GM12875 (cell line): ENCODE data around the gene SP3.

Source experiments
- H3K4me3 ChIP-seq: one replicate; pipeline ENCODE4 v1.5.1; 2011; ENCODE audit warnings: low read depth, low read length, control low read depth
- CTCF ChIP-seq: IDR thresholded peaks from 2 replicates; pipeline ENCODE4 v1.5.1; 2011; ENCODE audit warnings: low read depth, mild to moderate bottlenecking, control low read depth, inconsistent platforms, low read length, moderate library complexity, borderline replicate concordance; ENCODE audit not compliant: insufficient read depth

The SP3 gene

DNA sequence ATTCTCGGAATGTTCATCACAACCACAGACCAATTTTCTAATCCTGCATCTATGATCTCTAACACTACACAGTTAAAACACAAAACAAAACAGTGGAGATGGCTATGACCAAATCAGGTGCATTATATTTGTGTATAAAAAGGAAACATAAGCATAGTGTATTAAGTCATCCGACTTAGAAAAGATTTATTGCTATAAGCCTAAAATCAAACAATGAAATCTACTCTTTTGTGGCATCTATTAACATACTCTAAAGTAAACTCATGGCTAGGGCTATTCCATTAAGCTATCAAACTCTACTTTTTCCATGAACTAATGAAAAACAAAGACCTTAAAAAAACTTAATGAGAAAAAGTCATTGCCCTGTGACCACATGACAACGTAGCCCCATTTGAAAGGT, 8.7 kb downstream of the SP3 start:
- TF ChIP-seq CTCF: no peak
- H3K4me3 ChIP-seq: no peak overlapping the region

- no peak overlapping the region for H3K4me3 ChIP-seq
- TF ChIP-seq CTCF: no peak
These were observed 9.3 kb downstream of the SP3 start for GRCh38 chr2:173955867-173956266.

DNA sequence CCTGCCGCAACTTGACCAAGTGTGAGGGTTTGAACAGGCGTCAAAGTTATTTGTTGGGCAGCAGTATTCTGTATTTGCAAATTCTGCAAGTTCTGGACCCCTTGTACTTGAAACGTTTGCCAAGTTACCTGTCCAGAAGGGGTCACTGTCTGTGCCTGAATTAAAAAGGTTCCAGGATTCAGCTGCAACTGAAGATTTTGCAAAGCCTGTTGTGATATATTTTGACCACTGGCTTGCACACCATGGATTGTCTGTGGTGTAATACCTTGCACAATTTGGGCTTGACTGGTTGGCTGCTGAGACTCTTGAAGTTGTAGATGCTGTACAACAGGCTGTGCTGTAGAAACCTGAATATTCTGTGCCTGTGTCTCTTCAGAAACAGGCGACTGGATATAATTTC, 10.2 kb downstream of the SP3 start:
- TF ChIP-seq CTCF: 0 out of 2 replicates have a peak, but pooled peaks have one; percentile 10
- H3K4me3 ChIP-seq: no peak overlapping the region

DNA sequence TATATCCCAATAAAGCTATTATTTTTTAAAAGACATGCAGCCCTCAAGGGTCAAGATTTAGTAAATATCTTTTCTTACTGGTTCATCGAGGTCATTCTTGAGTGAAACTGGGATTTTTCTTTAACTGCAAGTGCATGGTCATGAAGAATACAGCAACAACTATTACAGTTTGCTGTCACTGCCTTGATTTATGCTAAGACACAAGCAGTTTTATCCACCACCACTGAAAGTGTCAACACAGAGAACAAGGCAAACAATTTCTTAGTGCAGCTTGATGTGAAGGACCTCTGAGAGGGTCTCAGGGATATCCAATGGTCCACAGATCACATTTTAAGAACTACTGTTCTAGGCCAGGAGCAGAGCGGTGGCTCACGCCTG, 12.1 kb downstream of the SP3 start:
- H3K4me3 ChIP-seq: no peak overlapping the region
- no peak for TF ChIP-seq CTCF

DNA sequence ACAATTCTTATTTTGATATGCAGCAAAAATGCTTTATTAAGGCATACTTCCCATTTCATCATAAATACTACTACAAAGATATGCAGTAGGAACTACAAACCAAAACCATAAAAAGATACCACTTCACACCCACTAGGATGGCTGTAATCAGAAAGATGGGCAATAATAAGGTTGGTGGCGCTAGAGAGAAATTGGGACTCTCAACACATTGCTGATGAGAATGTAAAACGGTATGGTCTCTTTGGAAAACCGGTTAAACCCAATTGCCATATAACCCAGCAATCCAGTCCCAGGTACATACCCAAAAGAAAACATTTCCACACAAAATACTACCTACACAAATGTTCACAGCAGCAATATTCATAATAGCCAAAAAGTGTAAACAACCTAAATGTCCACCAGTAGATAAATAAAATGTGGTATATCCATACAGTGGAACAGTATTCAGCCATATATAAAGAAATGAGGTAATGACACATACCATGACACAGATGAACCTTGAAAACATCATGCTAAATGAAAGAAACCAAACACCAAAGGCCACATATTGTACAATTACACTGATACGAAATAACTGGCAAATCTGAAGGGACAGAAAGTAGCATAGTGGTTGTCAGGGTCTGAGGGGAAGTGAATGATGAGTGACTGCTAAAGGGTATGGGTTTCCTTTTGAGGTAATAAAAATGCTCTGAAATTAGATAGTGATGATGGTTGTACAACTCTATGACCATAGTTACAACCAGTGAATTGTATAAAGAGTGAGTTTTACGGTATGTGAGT, 12.7 kb downstream of the SP3 start:
- H3K4me3 ChIP-seq: no peak overlapping the region
- TF ChIP-seq CTCF: no peak

DNA sequence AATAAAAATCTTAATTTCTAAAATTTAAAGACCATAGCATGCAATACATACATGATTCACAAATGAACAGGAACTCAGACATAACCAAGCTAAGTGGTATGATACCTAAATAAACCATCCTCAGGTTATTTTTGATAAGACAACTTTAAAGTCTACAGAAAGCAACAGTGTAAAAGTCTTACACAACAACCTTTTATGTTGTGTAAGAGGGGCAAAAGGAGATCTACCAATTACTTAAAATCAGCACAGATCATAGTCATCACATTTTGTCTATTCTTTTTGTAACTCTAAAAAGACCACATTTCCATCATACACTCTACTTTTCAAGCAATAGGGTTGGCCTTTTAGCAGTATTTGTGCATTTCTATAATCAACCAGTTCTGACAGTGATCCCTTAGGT, 16.3 kb downstream of the SP3 start:
- no peak for TF ChIP-seq CTCF
- no peak overlapping the region for H3K4me3 ChIP-seq

DNA sequence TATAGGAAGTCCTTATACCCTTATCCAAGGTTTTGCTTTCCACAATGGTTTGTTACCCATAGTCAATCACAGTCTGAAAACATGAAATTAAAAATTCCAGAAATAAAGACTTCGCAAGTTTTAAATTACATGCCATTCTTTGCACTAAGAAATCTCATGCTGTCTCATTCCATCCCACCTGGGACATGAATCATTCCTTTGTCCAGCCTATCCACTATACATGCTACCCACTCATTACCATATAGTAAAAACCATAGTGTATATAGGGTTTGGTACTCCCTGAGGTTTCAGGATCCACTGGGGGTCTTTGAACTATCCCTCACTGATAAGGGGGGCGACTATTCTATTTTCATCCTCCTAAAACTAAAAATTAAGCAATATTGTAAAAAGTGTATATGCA, 17.0 kb downstream of the SP3 start:
- H3K4me3 ChIP-seq: no peak overlapping the region
- no peak for TF ChIP-seq CTCF
